Breast epithelium (tissue), 4 donors: ENCODE results near the gene BCL2. TPM values are rescaled to one million over a fixed set of nuclear protein-coding genes. Genes with fewer than 3 reads are reported as not detected.
A peak's percentile ranks its signal among the peaks of the same experiment; 100 is the strongest.

Experiments used
- DNase-seq, 2 donors: peaks; one replicate each; pipeline ENCODE4 v3.0.0-alpha.2; 2019; ENCODE audit warnings: low spot score in 2 of 2
- H3K27ac ChIP-seq, 2 donors: fragments of 200-600 bp; sonication (generic) in 1 of 2; one replicate each; pipeline ENCODE4 v1.5.1; 2016 to 2019; ENCODE audit warnings: mild to moderate bottlenecking in 1 of 2
- H3K27me3 ChIP-seq, 2 donors: fragments of 200-600 bp; sonication (generic) in 1 of 2; one replicate each; pipeline versions ENCODE4 v1.5.1 to v1.6.0; 2017 to 2019; ENCODE audit warnings: control low read depth in 1 of 2, mild to moderate bottlenecking in 1 of 2
- H3K36me3 ChIP-seq: fragments of 200-600 bp; one replicate; pipeline ENCODE4 v1.5.1; 2019
- H3K4me1 ChIP-seq, 2 donors: fragments of 200-600 bp; sonication (generic); one replicate each; pipeline ENCODE4 v1.5.1; 2016 to 2019; ENCODE audit warnings: control low read depth in 1 of 2
- H3K4me3 ChIP-seq, 3 donors: fragments of 200-600 bp; sonication (generic); 1 replicate in 2 of 3; 2 replicates in 1 of 3; pipeline ENCODE4 v1.5.1; 2016 to 2019; ENCODE audit warnings: mild to moderate bottlenecking in 3 of 3, moderate library complexity in 2 of 3
- H3K9me3 ChIP-seq, 2 donors: fragments of 200-600 bp; sonication (generic) in 1 of 2; one replicate each; pipeline ENCODE4 v1.5.1; 2016 to 2019; ENCODE audit warnings: control low read depth in 1 of 2
- CTCF ChIP-seq, 3 donors: fragments of 450-650 bp; IDR thresholded peaks; one replicate each; pipeline ENCODE4 v1.5.1; 2016 to 2017; ENCODE audit warnings: antibody characterized with exemption in 3 of 3, mild to moderate bottlenecking in 3 of 3, moderate library complexity in 3 of 3
- POLR2A ChIP-seq: fragments of 450-650 bp; IDR thresholded peaks from one replicate; pipeline ENCODE4 v1.6.1; 2016; ENCODE audit warnings: antibody characterized with exemption, mild to moderate bottlenecking, moderate library complexity
- POLR2AphosphoS5 ChIP-seq, 3 donors: sonication (generic); formaldehyde crosslinking; IDR thresholded peaks; one replicate each; pipeline ENCODE4 v1.6.1; 2017; ENCODE audit warnings: antibody characterized with exemption in 3 of 3
- intact Hi-C: fragments of 100-400 bp; cut with DNase I; formaldehyde crosslinking; loops from one replicate; pipeline ENCODE4 v1.15.1; 2023; ENCODE audit warnings: low total_unique reads
- total RNA-seq, 3 donors: library from RNA; depleted of rRNA; stranded (reverse); fragments of >200 nt; gene quantifications; one replicate each; pipeline ENCODE4 v1.1.0, GENCODE V29; 2016

Gene BCL2
- total RNA-seq, 3 donors from 2014 or later = 41.3 to 82.5 (median 43.6) TPM

- no peaks in the 10 kb centered on the region for H3K36me3 ChIP-seq
- H3K4me1 ChIP-seq = peaks cover 8 to 15% of the 10 kb centered on the region in 2 donors
- H3K9me3 ChIP-seq = no peaks in the 10 kb centered on the region
- H3K27me3 ChIP-seq = no peaks in the 10 kb centered on the region
- no peak for TF ChIP-seq POLR2AphosphoS5 (IDR thresholded peaks at IDR 0.05)
- TF ChIP-seq CTCF (IDR thresholded peaks at IDR 0.05) = no peak
- no peak for TF ChIP-seq POLR2A
- peak overlapping the region; percentile 90 to 92 for H3K27ac ChIP-seq
- intact Hi-C loops = no loop called here
- peak overlapping the region in 2 of 3 donors; percentile 24 to 53 for H3K4me3 ChIP-seq
- DNase-seq = no peak
Observed at GRCh38 chr18:63263444-63263843, 56.1 kb downstream of the BCL2 start.

GRCh38 chr18:63262369-63263335 is 56.9 kb downstream of the BCL2 start:
- Histone ChIP-seq H3K4me3 (peak overlapping the region in 2 of 3 donors; percentile 24 to 53), H3K4me1 (peaks cover 8 to 15% of the 10 kb centered on the region in 2 donors), H3K9me3 (no peaks in the 10 kb centered on the region), H3K36me3 (no peaks in the 10 kb centered on the region), H3K27ac (peak overlapping the region; percentile 90 to 92), H3K27me3 (no peaks in the 10 kb centered on the region)
- intact Hi-C loops = no loop called here
- TF ChIP-seq CTCF (IDR thresholded peaks at IDR 0.05) (peak in 1 of 3 donors; percentile 26), POLR2AphosphoS5 (IDR thresholded peaks at IDR 0.05) (peak in 1 of 3 donors; percentile 10), POLR2A (no peak)
- DNase-seq = peak in 1 of 2 donors; percentile 61

GRCh38 chr18:63261029-63261428 is 58.5 kb downstream of the BCL2 start:
- TF ChIP-seq CTCF (IDR thresholded peaks at IDR 0.05) (no peak), POLR2AphosphoS5 (IDR thresholded peaks at IDR 0.05) (no peak), POLR2A (no peak)
- no peak for DNase-seq
- Histone ChIP-seq H3K4me3 (no peak overlapping the region), H3K4me1 (peaks cover 8 to 15% of the 10 kb centered on the region in 2 donors), H3K9me3 (no peaks in the 10 kb centered on the region), H3K36me3 (no peaks in the 10 kb centered on the region), H3K27me3 (no peaks in the 10 kb centered on the region), H3K27ac (peak overlapping the region; percentile 74 to 90)
- intact Hi-C loops = no loop called here

GRCh38 chr18:63260380-63260754 is 59.2 kb downstream of the BCL2 start:
- H3K4me1 ChIP-seq = peaks cover 8 to 15% of the 10 kb centered on the region in 2 donors
- TF ChIP-seq CTCF (IDR thresholded peaks at IDR 0.05) = no peak
- TF ChIP-seq POLR2AphosphoS5 (IDR thresholded peaks at IDR 0.05) = peak in 1 of 3 donors; percentile 5

More at GRCh38 chr18:63260380-63260754, 59.2 kb downstream of the BCL2 start:
- Histone ChIP-seq H3K9me3 (no peaks in the 10 kb centered on the region), H3K36me3 (no peaks in the 10 kb centered on the region), H3K27me3 (no peaks in the 10 kb centered on the region), H3K27ac (peak overlapping the region; percentile 86 to 90), H3K4me3 (no peak overlapping the region)
- intact Hi-C loops = no loop called here
- no peak for DNase-seq
